ENCODE data around the gene ATAD3A. TPM values are rescaled to one million over a fixed set of nuclear protein-coding genes. Genes with fewer than 3 reads are reported as not detected.

ATAD3A gene
- total and polyA plus RNA-seq, 11 donors = 11.3 to 49.5 (median 19.6) TPM

- Histone ChIP-seq H3K27ac (no peak overlapping the region), H3K4me3 (no peak overlapping the region), H3K36me3 (peaks cover 0 to 53% (median 31%) of the 10 kb centered on the region in 9 donors), H3K27me3 (no peaks in the 10 kb centered on the region), H3K9me3 (no peaks in the 10 kb centered on the region), H3K4me1 (peaks cover 0 to 26% (median 5%) of the 10 kb centered on the region in 12 donors)
- DNase-seq (no peak), ATAC-seq (no peak)
- 53 to 66% (median 63%) methylated on average over 4 of the region's 4 CpGs for WGBS, 4 donors
- intact Hi-C loops (cut with DNase I) = no loop called here
- no peak for TF ChIP-seq POLR2A (IDR thresholded peaks at IDR 0.05)
- TF ChIP-seq, protein P1, sequence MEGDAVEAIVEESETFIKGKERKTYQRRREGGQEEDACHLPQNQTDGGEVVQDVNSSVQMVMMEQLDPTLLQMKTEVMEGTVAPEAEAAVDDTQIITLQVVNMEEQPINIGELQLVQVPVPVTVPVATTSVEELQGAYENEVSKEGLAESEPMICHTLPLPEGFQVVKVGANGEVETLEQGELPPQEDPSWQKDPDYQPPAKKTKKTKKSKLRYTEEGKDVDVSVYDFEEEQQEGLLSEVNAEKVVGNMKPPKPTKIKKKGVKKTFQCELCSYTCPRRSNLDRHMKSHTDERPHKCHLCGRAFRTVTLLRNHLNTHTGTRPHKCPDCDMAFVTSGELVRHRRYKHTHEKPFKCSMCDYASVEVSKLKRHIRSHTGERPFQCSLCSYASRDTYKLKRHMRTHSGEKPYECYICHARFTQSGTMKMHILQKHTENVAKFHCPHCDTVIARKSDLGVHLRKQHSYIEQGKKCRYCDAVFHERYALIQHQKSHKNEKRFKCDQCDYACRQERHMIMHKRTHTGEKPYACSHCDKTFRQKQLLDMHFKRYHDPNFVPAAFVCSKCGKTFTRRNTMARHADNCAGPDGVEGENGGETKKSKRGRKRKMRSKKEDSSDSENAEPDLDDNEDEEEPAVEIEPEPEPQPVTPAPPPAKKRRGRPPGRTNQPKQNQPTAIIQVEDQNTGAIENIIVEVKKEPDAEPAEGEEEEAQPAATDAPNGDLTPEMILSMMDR (IDR thresholded peaks at IDR 0.05) = no peak
Observed at GRCh38 chr1:1558591-1558990, 46.6 kb downstream of the ATAD3A start.

- 84 to 87% (median 86%) methylated on average over 17 of the region's 17 CpGs for WGBS, 4 donors
- Histone ChIP-seq H3K27me3 (no peaks in the 10 kb centered on the region), H3K4me1 (peaks cover 0 to 31% (median 10%) of the 10 kb centered on the region in 12 donors), H3K36me3 (peaks cover 0 to 58% (median 36%) of the 10 kb centered on the region in 9 donors), H3K27ac (no peak overlapping the region), H3K9me3 (no peaks in the 10 kb centered on the region), H3K4me3 (no peak overlapping the region)
- DNase-seq = no peak
- TF ChIP-seq, protein P1 (IDR thresholded peaks at IDR 0.05) = no peak
- no peak for TF ChIP-seq POLR2A (IDR thresholded peaks at IDR 0.05)
- intact Hi-C loops (cut with DNase I) = no loop called here
- ATAC-seq = no peak
Observed at GRCh38 chr1:1559066-1559465, 47.1 kb downstream of the ATAD3A start.

- H3K27ac ChIP-seq = no peak overlapping the region
- no peak for ATAC-seq
- TF ChIP-seq POLR2A (IDR thresholded peaks at IDR 0.05) = no peak
- TF ChIP-seq, protein P1 (IDR thresholded peaks at IDR 0.05) = no peak
- H3K9me3 ChIP-seq = no peaks in the 10 kb centered on the region
- H3K36me3 ChIP-seq = peaks cover 0 to 62% (median 43%) of the 10 kb centered on the region in 9 donors
- no peak overlapping the region for H3K4me3 ChIP-seq
- DNase-seq = no peak
- 88 to 91% (median 90%) methylated on average over 5 to 9 of the region's 9 CpGs for WGBS, 4 donors
- H3K27me3 ChIP-seq = no peaks in the 10 kb centered on the region
- peaks cover 0 to 29% (median 11%) of the 10 kb centered on the region in 12 donors for H3K4me1 ChIP-seq
- intact Hi-C loops (cut with DNase I) = no loop called here
Observed at GRCh38 chr1:1560178-1560577, 48.2 kb downstream of the ATAD3A start.

DNA sequence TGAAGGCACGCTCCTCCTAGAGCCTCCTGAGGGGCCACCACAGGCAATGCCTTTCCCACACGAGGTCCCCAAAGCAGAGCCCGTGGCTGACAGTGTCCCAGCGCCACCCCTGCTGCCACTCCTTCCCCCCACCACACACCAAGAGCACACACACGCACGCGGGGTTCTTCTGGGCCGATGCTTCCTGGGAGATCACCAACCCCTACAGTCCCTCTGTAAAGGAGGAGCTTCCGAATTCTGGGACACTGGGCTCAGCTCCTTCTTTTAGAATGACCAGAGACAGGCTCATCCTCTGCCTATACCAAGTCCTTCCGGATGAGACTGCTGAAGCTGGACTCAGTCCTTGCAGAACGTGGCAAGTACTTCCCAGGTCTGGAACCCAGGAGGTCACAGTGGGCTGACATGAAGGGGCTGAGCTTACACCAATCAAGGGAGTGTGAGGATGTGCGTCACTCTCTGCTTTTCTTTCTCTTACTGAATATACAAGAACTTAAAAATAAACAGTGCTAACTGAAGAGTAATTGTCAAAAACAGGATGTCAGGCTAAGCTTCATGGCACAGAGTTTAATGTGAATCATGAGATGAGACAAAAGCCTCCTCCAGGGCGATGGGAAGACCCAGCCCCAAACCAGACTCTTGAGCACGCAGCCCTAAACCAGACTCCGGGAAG, 50.0 kb downstream of the ATAD3A start:
- intact Hi-C loops (cut with DNase I) = no loop called here
- Histone ChIP-seq H3K9me3 (no peaks in the 10 kb centered on the region), H3K36me3 (peaks cover 0 to 64% (median 51%) of the 10 kb centered on the region in 9 donors), H3K27me3 (no peaks in the 10 kb centered on the region), H3K4me3 (no peak overlapping the region), H3K4me1 (peaks cover 0 to 31% (median 15%) of the 10 kb centered on the region in 12 donors), H3K27ac (peak overlapping the region in 2 of 12 donors; percentile 22 to 52)
- WGBS, 4 donors = 86 to 93% (median 92%) methylated on average over 14 to 15 of the region's 15 CpGs
- TF ChIP-seq, protein P1 (IDR thresholded peaks at IDR 0.05) = no peak
- no peak for TF ChIP-seq POLR2A (IDR thresholded peaks at IDR 0.05)
- no peak for ATAC-seq
- DNase-seq = no peak

Data from heart left ventricle (tissue), 16 donors.